KMS-11 (cell line): ENCODE results near the gene TMEM151B.

ENCODE experiments used
- H2AFZ ChIP-seq: fragments of 200-600 bp; sonication (generic); 2 replicates; pipeline ENCODE4 v1.6.1; 2016; ENCODE audit warnings: antibody characterized with exemption, mixed run types, low read depth
- H3K27ac ChIP-seq: fragments of 200-600 bp; sonication (generic); 2 replicates; pipeline ENCODE4 v1.6.1; 2016; ENCODE audit warnings: mild to moderate bottlenecking, mixed run types
- H3K27me3 ChIP-seq: fragments of 200-600 bp; sonication (generic); 2 replicates; pipeline ENCODE4 v1.6.1; 2017; ENCODE audit warnings: mild to moderate bottlenecking, low read depth, mixed run types, moderate library complexity; ENCODE audit not compliant: insufficient read depth
- H3K36me3 ChIP-seq: fragments of 200-600 bp; sonication (generic); 2 replicates; pipeline ENCODE4 v1.6.1; 2017; ENCODE audit warnings: mild to moderate bottlenecking, mixed run types; ENCODE audit not compliant: insufficient read depth
- H3K4me1 ChIP-seq: fragments of 200-600 bp; sonication (generic); 2 replicates; pipeline ENCODE4 v1.6.1; 2016; ENCODE audit warnings: mild to moderate bottlenecking, low read depth, mixed run types; ENCODE audit not compliant: poor library complexity, severe bottlenecking
- H3K4me2 ChIP-seq: fragments of 200-600 bp; sonication (generic); 2 replicates; pipeline ENCODE4 v1.7.0; 2016; ENCODE audit warnings: mild to moderate bottlenecking, mixed run types
- H3K4me3 ChIP-seq: fragments of 200-600 bp; sonication (generic); IDR thresholded peaks from 2 replicates; pipeline ENCODE4 v1.6.1; 2017; ENCODE audit warnings: low read depth, low read length, mixed read lengths; ENCODE audit not compliant: insufficient read depth
- H3K79me2 ChIP-seq: fragments of 200-600 bp; sonication (generic); 2 replicates; pipeline ENCODE4 v1.6.1; 2016; ENCODE audit warnings: low read depth, mixed run types; ENCODE audit not compliant: insufficient read depth
- H3K9ac ChIP-seq: fragments of 200-600 bp; sonication (generic); 2 replicates; pipeline ENCODE4 v1.6.1; 2016; ENCODE audit warnings: mild to moderate bottlenecking, mixed run types
- H4K20me1 ChIP-seq: fragments of 200-600 bp; sonication (generic); 2 replicates; pipeline ENCODE4 v1.6.1; 2016; ENCODE audit warnings: mild to moderate bottlenecking, mixed run types; ENCODE audit not compliant: insufficient read depth
- TF ChIP-seq, protein P1 (sequence below): fragments of 200-600 bp; sonication (generic); conservative IDR thresholded peaks from 2 replicates; pipeline ENCODE4 v1.6.1; 2017; ENCODE audit warnings: low read depth, mild to moderate bottlenecking, antibody characterized with exemption, low read length, moderate library complexity, mixed read lengths

TMEM151B gene

DNA sequence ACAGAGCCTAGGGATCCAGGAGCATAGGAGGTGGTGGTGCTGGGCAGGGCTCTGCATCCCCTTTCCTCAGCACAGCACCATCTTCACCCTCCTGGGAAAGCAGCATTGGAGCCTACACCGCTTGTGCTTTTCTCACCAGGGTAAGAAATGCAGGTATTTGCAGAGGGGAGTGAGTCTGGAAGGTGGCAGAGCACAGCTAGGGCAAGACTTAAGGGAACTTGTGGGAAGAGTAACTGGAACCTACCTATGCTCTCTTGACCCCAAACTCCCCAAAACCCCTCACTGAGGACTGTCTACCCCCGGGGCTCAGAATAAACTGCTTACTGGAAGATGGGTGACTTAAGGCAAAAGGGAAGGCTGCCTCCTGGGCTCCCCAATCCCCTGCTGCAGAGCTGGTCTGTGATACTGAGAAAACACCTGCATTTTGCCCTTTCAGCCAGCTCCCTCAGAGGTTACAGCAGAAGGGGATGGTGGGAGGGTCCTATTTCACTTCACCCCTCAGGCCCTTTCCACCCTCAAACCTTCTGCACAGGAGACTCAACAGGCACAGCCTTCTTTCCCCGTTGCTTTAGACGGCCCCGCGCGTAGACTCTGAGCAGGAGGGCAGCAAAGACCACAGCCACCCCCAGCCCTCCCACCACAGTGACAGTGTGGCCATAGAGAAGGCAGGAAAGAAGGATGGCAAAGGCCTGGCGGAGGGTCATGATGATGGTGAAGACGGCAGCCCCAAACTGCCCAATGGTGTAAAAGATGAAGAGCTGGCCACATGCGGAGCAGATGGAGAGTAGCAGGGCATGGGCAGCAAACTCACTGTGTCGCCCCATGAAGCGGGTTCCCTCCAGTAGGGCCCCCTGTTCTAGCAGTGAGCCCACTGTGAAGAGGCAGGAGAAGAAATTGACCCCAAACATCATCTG lies 15.8 kb upstream of the TMEM151B start:
- peak overlapping the region; percentile 66; the same call in 1 of the 2 replicates for H3K27ac ChIP-seq
- H3K4me3 ChIP-seq, result no peak overlapping the region
- H3K79me2 ChIP-seq, result peaks cover 51% of the 10 kb centered on the region
- TF ChIP-seq, protein P1, sequence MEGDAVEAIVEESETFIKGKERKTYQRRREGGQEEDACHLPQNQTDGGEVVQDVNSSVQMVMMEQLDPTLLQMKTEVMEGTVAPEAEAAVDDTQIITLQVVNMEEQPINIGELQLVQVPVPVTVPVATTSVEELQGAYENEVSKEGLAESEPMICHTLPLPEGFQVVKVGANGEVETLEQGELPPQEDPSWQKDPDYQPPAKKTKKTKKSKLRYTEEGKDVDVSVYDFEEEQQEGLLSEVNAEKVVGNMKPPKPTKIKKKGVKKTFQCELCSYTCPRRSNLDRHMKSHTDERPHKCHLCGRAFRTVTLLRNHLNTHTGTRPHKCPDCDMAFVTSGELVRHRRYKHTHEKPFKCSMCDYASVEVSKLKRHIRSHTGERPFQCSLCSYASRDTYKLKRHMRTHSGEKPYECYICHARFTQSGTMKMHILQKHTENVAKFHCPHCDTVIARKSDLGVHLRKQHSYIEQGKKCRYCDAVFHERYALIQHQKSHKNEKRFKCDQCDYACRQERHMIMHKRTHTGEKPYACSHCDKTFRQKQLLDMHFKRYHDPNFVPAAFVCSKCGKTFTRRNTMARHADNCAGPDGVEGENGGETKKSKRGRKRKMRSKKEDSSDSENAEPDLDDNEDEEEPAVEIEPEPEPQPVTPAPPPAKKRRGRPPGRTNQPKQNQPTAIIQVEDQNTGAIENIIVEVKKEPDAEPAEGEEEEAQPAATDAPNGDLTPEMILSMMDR, result no peak
- no peaks in the 10 kb centered on the region for H3K27me3 ChIP-seq
- no peak overlapping the region for H3K4me2 ChIP-seq
- H2AFZ ChIP-seq, result no peak overlapping the region
- peaks cover 72% of the 10 kb centered on the region for H3K4me1 ChIP-seq
- peaks cover 44% of the 10 kb centered on the region for H4K20me1 ChIP-seq
- H3K9ac ChIP-seq, result no peak overlapping the region
- peaks cover 42% of the 10 kb centered on the region for H3K36me3 ChIP-seq

DNA sequence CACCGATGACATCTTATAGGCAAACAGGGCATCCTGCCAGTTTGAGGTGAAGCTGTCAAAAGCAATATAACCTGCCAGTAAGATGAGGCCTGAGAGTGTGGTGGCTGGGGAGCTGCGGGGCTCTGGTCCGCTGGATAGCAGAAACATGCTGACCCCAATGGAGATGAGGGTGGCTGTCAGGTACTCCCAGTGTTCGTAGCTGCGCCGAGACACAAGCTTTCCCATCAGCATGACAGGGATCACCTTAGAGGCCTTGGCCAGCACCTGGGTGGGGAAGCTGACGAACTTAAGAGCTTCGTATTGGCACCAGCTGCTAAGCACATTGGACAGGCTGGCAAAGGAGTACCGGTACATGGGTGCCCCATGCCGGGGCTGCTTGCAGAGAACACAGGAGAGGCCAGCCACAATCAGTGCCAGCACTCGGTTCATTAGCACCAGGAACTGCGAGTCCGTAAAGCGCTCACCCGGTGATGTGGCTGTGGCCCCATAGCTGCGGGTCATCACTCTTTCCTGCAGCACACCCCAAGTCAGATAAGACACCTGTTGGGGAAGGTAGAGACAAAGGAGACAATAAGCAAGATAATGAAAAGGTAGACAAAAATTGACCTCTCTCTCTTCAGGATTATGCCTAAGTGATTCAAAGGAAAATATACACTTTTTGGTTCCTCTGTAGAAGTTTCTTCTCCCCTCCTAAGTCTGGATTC lies 15.0 kb upstream of the TMEM151B start:
- H3K36me3 ChIP-seq, result peaks cover 34% of the 10 kb centered on the region
- peak overlapping the region; percentile 66; the same call in 1 of the 2 replicates for H3K27ac ChIP-seq
- no peak overlapping the region for H3K4me3 ChIP-seq
- peaks cover 70% of the 10 kb centered on the region for H3K4me1 ChIP-seq
- peaks cover 36% of the 10 kb centered on the region for H4K20me1 ChIP-seq
- TF ChIP-seq, protein P1, result no peak
- H3K9ac ChIP-seq, result no peak overlapping the region
- no peak overlapping the region for H2AFZ ChIP-seq
- peak overlapping the region; percentile 96; the same call in 1 of the 2 replicates for H3K4me2 ChIP-seq
- H3K27me3 ChIP-seq, result no peaks in the 10 kb centered on the region
- H3K79me2 ChIP-seq, result peaks cover 43% of the 10 kb centered on the region

DNA sequence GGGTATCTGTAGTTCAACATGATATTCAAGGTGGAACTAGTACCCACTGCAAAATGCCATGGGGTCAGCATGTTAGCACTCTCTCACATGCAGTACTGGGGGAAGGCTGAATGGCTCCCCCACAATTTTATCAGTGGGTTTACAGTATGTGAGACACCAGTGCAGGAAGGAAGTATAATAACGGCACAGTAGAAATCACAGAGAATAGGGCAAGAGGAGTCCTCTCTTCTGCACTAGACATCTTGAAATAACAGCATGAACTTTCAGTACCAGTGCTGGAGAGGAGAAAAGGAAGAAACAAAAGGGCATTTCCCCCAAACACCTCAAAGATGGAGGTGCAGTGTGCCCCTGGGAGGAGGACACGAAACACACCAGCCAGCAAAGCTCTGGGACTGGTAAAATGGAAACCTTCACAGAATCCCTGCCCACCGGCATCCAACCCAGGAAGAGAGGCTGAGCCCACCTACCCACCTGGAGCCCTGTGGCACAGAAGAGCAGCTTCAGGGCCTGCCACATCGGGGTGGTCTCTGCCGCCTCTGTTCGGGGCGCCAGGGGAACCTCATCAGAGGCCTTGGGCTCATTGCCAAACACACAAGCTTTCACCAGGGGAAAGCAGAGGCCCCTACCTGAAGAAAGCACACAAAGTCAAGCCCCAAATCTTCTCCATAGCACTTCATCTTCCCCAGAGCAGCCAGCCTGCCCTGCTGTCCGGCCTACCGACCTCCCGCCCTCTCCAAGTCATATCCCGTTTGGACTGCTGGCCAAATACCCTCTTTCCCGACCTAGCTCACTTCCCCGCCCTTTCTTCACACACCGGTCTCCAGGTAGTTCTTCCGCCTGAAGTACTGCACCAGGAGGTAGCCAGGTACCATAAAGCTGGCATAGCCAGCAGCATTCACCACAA lies 14.1 kb upstream of the TMEM151B start:
- Histone ChIP-seq H3K27ac (peak overlapping the region; percentile 66; the same call in 1 of the 2 replicates), H3K4me2 (peak overlapping the region; percentile 96), H3K4me3 (peak overlapping the region; percentile 43), H2AFZ (no peak overlapping the region), H4K20me1 (peaks cover 27% of the 10 kb centered on the region), H3K4me1 (peaks cover 65% of the 10 kb centered on the region), H3K27me3 (no peaks in the 10 kb centered on the region), H3K79me2 (peaks cover 38% of the 10 kb centered on the region), H3K9ac (peak overlapping the region; percentile 82; the same call in 1 of the 2 replicates), H3K36me3 (peaks cover 25% of the 10 kb centered on the region)
- TF ChIP-seq, protein P1, result no peak

DNA sequence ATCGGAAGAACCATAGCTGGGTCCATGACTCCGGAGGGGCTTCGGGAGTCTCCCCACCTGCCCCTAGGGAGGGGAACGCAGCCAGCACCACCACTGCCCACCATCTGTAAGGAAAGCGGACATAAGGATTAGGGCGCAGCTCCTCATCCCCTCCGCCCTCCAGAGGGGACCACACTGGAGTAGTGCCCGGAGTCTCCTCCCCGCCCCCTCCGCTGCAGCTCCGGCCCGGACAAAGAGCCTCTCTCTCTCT lies 13.6 kb upstream of the TMEM151B start:
- peak overlapping the region; percentile 69; the same call in 1 of the 2 replicates for H2AFZ ChIP-seq
- H3K27ac ChIP-seq, result peak overlapping the region; percentile 66; the same call in 1 of the 2 replicates
- peaks cover 20% of the 10 kb centered on the region for H3K36me3 ChIP-seq
- peak overlapping the region; percentile 82 for H3K9ac ChIP-seq
- peaks cover 67% of the 10 kb centered on the region for H3K4me1 ChIP-seq
- H4K20me1 ChIP-seq, result peaks cover 21% of the 10 kb centered on the region
- H3K79me2 ChIP-seq, result peaks cover 38% of the 10 kb centered on the region
- H3K4me2 ChIP-seq, result peak overlapping the region; percentile 96
- H3K27me3 ChIP-seq, result no peaks in the 10 kb centered on the region
- peak overlapping the region; percentile 43 for H3K4me3 ChIP-seq
- TF ChIP-seq, protein P1, result no peak
